GM12878 (cell line): ENCODE measurements around the gene SCARB2. TPM values are rescaled to one million over a fixed set of nuclear protein-coding genes. Genes with fewer than 3 reads are reported as not detected.

Source experiments
- ATAC-seq: fragments of 200-7000 bp; cut with Tn5 transposase; 3 replicates; pipeline ENCODE4 v1.9.1; 2020; ENCODE audit warnings: mild to moderate bottlenecking, moderate library complexity
- BruUV-seq: library from RNA; stranded (reverse); fragments of 400-500 nt; replicated peaks from 2 replicates; lab custom pipeline; 2021; lab: Mats Ljungman, UMichigan
- CTCF ChIA-PET: fragments of 300-600 bp; sonication (Branson Sonifier 250); formaldehyde crosslinking; extraction: SDS; loops from one replicate; lab custom pipeline; 2021; ENCODE audit warnings: inconsistent platforms; lab: Yijun Ruan, JAX
- POLR2A ChIA-PET: fragments of 350-600 bp; formaldehyde crosslinking; extraction: SDS; loops from one replicate; lab custom pipeline; 2021; ENCODE audit warnings: inconsistent platforms; lab: Charles Lee
- RAD21 ChIA-PET: fragments of 300-600 bp; sonication (Branson Sonifier 250); formaldehyde crosslinking; loops from one replicate; lab custom pipeline; 2023; ENCODE audit warnings: antibody characterized with exemption; ENCODE audit not compliant: unreplicated experiment; lab: Charles Lee
- SMC1A ChIA-PET: fragments of 300-600 bp; sonication (Branson Sonifier 250); formaldehyde crosslinking; loops from one replicate; lab custom pipeline; 2023; ENCODE audit not compliant: unreplicated experiment, uncharacterized antibody; lab: Charles Lee
- DNase-seq: peaks from one replicate; pipeline ENCODE4 v3.0.0-alpha.2; 2011; ENCODE audit warnings: low read depth, low spot score
- FAIRE-seq: peaks from 3 replicates; lab custom pipeline; 2011; peaks lifted over from hg19 to GRCh38; lab: Jason Lieb, UNC
- H2AFZ ChIP-seq: 2 replicates; pipeline ENCODE4 v1.6.0; 2011; ENCODE audit warnings: low read depth, low read length, control low read depth; ENCODE audit not compliant: control insufficient read depth
- H3K27ac ChIP-seq: 2 replicates; pipeline ENCODE4 v1.5.1; 2011; ENCODE audit warnings: control low read depth; ENCODE audit not compliant: control insufficient read depth, insufficient read depth
- H3K27me3 ChIP-seq, 2 experiments: replicated peaks in 1 of 2; 2 replicates each; pipeline versions ENCODE4 v1.6.0 to v1.6.1; 2011; ENCODE audit warnings: low read length in 1 of 2; ENCODE audit not compliant: control insufficient read depth in 2 of 2, insufficient read depth in 2 of 2
- H3K36me3 ChIP-seq, 2 experiments: 2 replicates each; pipeline ENCODE4 v1.5.1; 2011; ENCODE audit warnings: low read length in 1 of 2; ENCODE audit not compliant: control insufficient read depth in 2 of 2, insufficient read depth in 2 of 2
- H3K4me1 ChIP-seq: 2 replicates; pipeline ENCODE4 v1.6.1; 2011; ENCODE audit warnings: mild to moderate bottlenecking, low read length, moderate library complexity, mixed read lengths; ENCODE audit not compliant: control insufficient read depth, insufficient read depth
- H3K4me2 ChIP-seq: 2 replicates; pipeline ENCODE4 v1.6.0; 2011; ENCODE audit warnings: control low read depth; ENCODE audit not compliant: control insufficient read depth, insufficient read depth
- H3K4me3 ChIP-seq: fragments of 200-600 bp; sonication (generic); 2 replicates; pipeline ENCODE4 v1.5.1; 2016
- H3K79me2 ChIP-seq: 2 replicates; pipeline ENCODE4 v1.6.0; 2011; ENCODE audit warnings: low read length; ENCODE audit not compliant: control insufficient read depth, insufficient read depth
- H3K9ac ChIP-seq: 2 replicates; pipeline ENCODE4 v1.8.0; 2011; ENCODE audit warnings: low read length, control low read depth, mixed read lengths; ENCODE audit not compliant: control insufficient read depth, insufficient read depth
- H3K9me3 ChIP-seq: replicated peaks from 3 replicates; pipeline ENCODE4 v1.5.1; 2011; ENCODE audit warnings: mild to moderate bottlenecking, low read length; ENCODE audit not compliant: control insufficient read depth, insufficient read depth
- H4K20me1 ChIP-seq: 2 replicates; pipeline ENCODE4 v1.6.0; 2011; ENCODE audit not compliant: control insufficient read depth, insufficient read depth
- E2F8 ChIP-seq: fragments of 450-650 bp; IDR thresholded peaks from 2 replicates; pipeline ENCODE4 v1.6.1; 2018; ENCODE audit warnings: mild to moderate bottlenecking, low read depth, moderate library complexity; ENCODE audit not compliant: partially characterized antibody
- HDGF ChIP-seq: fragments of 450-650 bp; IDR thresholded peaks from 2 replicates; pipeline ENCODE4 v1.6.1; 2016; ENCODE audit warnings: antibody characterized with exemption
- NFYA ChIP-seq: IDR thresholded peaks from 2 replicates; pipeline ENCODE4 v1.6.1; 2011; ENCODE audit warnings: low read depth, mild to moderate bottlenecking, low read length, improper control_type of control experiment, borderline replicate concordance
- YY1 ChIP-seq: IDR thresholded peaks from 2 replicates; pipeline ENCODE4 v1.6.1; 2011; ENCODE audit warnings: low read depth, mild to moderate bottlenecking, low read length
- ZZZ3 ChIP-seq: IDR thresholded peaks from 2 replicates; pipeline ENCODE4 v1.6.1; 2011; ENCODE audit warnings: low read depth; ENCODE audit not compliant: control insufficient read depth, insufficient read length
- WGBS: methylation state at CpG from one replicate; pipeline ENCODE4 v1.1.6; 2016; ENCODE audit warnings: low lambda C conversion rate; ENCODE audit not compliant: insufficient replicate concordance, insufficient coverage; ENCODE audit errors: missing lambda C conversion rate; 5-methylcytosine and 5-hydroxymethylcytosine counted together
- in situ Hi-C: fragments of 300-500 bp; cut with MboI; formaldehyde crosslinking; loops from 9 replicates; pipeline ENCODE4 v1.14.3; 2018; ENCODE audit warnings: mixed read lengths
- intact Hi-C: fragments of 100-400 bp; cut with micrococcal nuclease; formaldehyde crosslinking; loops from one replicate; pipeline ENCODE4 v1.14.2; 2022; ENCODE audit not compliant: unreplicated experiment
- polyA plus RNA-seq, 11 experiments: library from polyadenylated mRNA; depleted of rRNA in 4 of 11; unstranded in 6 of 11; stranded (reverse) in 5 of 11; fragments of >200 nt; fragmentation: Nextera tagmentation in 4 of 11; fragmentation: Illumina TruSeq in 1 of 11; extraction: Ambion mirVana in 4 of 11; extraction: Trizol in 1 of 11; gene quantifications; 1 replicate in 1 of 11; 2 replicates in 10 of 11; pipeline versions ENCODE4 v1.2.1 to v1.2.3, GENCODE V29; 2011 to 2016; ENCODE audit warnings: inconsistent platforms in 2 of 11, missing spikeins in 2 of 11, low read depth in 1 of 11
- total RNA-seq, 4 experiments: library from RNA; depleted of rRNA in 3 of 4; stranded (reverse); fragments of >200 nt in 3 of 4; fragmentation: Illumina TruSeq in 1 of 4; extraction: Trizol in 1 of 4; gene quantifications; 2 replicates each; pipeline versions ENCODE4 v1.2.1 to v1.2.3, GENCODE V29; 2013 to 2021

The SCARB2 gene
- total and polyA plus RNA-seq, 10 of the 15 experiments (the other 5 are each of a cell fraction or from before 2014, with no cell fraction given): 2.1 to 11.7 (median 9.5) TPM

- no peaks in the 10 kb centered on the region for H4K20me1 ChIP-seq
- H3K27ac ChIP-seq: no peak overlapping the region
- POLR2A ChIA-PET: no interaction called here
- in situ Hi-C loops: no loop called here
- no peak overlapping the region for H2AFZ ChIP-seq
- no peak overlapping the region for H3K4me3 ChIP-seq
- DNase-seq: no peak
- H3K4me1 ChIP-seq: no peaks in the 10 kb centered on the region
- no peaks in the 10 kb centered on the region for H3K79me2 ChIP-seq
- CTCF ChIA-PET: interaction anchor here (1.0 kb wide), 1 partner anchor 191 kb away, joined by 3 read pairs; no protein-coding TSS in a partner anchor
- BruUV-seq: no TSS peak
- SMC1A ChIA-PET: interaction anchor here (1.3 kb wide), 1 partner anchor 25 kb away, joined by 4 read pairs; no protein-coding TSS in a partner anchor
- no peak overlapping the region for H3K4me2 ChIP-seq
- no peak overlapping the region for H3K9ac ChIP-seq
- ATAC-seq: no peak
- peaks cover 4% of the 10 kb centered on the region; the same call in 2 of the 3 replicates for H3K9me3 ChIP-seq
- intact Hi-C loops: loop anchor here (10.0 kb wide), 1 partner anchor 558 kb away; no protein-coding TSS in a partner anchor
- RAD21 ChIA-PET: no interaction called here
- TF ChIP-seq YY1: no peak
- TF ChIP-seq ZZZ3: no peak
- FAIRE-seq: no peak
- WGBS: 38% methylated on average over 3 of the region's 3 CpGs
- no peaks in the 10 kb centered on the region for H3K36me3 ChIP-seq
- no peaks in the 10 kb centered on the region for H3K27me3 ChIP-seq
Measured at GRCh38 chr4:76187152-76187551, 26.5 kb downstream of the SCARB2 start.

GRCh38 chr4:76182463-76182862 is 31.2 kb downstream of the SCARB2 start:
- ChIA-PET CTCF (interaction anchor here (6.3 to 7.8 kb wide), 2 partner anchors 194 to 319 kb away, joined by 120 to 214 read pairs; no protein-coding TSS in a partner anchor), POLR2A (no interaction called here), SMC1A (interaction anchor here (1.6 to 6.7 kb wide), 2 partner anchors 194 to 202 kb away, joined by 3 to 126 read pairs; no protein-coding TSS in a partner anchor), RAD21 (no interaction called here)
- Histone ChIP-seq H3K9me3 (no peaks in the 10 kb centered on the region), H3K27ac (no peak overlapping the region), H2AFZ (no peak overlapping the region), H3K4me1 (no peaks in the 10 kb centered on the region), H4K20me1 (no peaks in the 10 kb centered on the region), H3K4me3 (no peak overlapping the region), H3K27me3 (no peaks in the 10 kb centered on the region), H3K36me3 (no peaks in the 10 kb centered on the region; a peak in 1 of 4 replicates), H3K4me2 (no peak overlapping the region), H3K9ac (no peak overlapping the region), H3K79me2 (no peaks in the 10 kb centered on the region)
- FAIRE-seq (no peak), DNase-seq (no peak), ATAC-seq (no peak)
- intact Hi-C loops: loop anchor here (10.0 kb wide), 1 partner anchor 562 kb away; no protein-coding TSS in a partner anchor
- TF ChIP-seq NFYA (no peak), E2F8 (no peak), HDGF (no peak)
- BruUV-seq: no TSS peak
- in situ Hi-C loops: loop anchor here (5.0 kb wide), 1 partner anchor 190 kb away; no protein-coding TSS in a partner anchor
- WGBS: 94% methylated on average over 5 of the region's 5 CpGs
